ENCODE data around the gene RNASE12. TPM values are rescaled to one million over a fixed set of nuclear protein-coding genes. Genes with fewer than 3 reads are reported as not detected.
"Not testable (repeated sequence)": the region's sequence is repeated elsewhere in the genome, so short reads cannot be mapped to it uniquely, and the experiment has no call there.

The RNASE12 gene
- total RNA-seq, 1 donor from 2014 or later: not detected

GRCh38 chr14:20623798-20624197 is 32.6 kb upstream of the RNASE12 start:
- no peaks in the 10 kb centered on the region for H3K9me3 Mint-ChIP-seq
- H3K4me3 Mint-ChIP-seq: peak overlapping the region; percentile 67
- H3K36me3 Mint-ChIP-seq: peaks cover 3% of the 10 kb centered on the region
- peak; percentile 25 for DNase-seq (ENCODE audit: extremely low spot score, unreplicated experiment)
- peaks cover 27% of the 10 kb centered on the region for H3K4me1 Mint-ChIP-seq (ENCODE audit: unreplicated experiment)
- H3K27ac Mint-ChIP-seq: peak overlapping the region; percentile 97
- no peak for TF ChIP-seq CTCF (conservative IDR thresholded peaks at IDR 0.05)
- H3K27me3 Mint-ChIP-seq: peaks cover 78% of the 10 kb centered on the region

GRCh38 chr14:20622816-20623291 is 31.7 kb upstream of the RNASE12 start:
- no peak for TF ChIP-seq CTCF (conservative IDR thresholded peaks at IDR 0.05)
- DNase-seq (ENCODE audit: extremely low spot score, unreplicated experiment): peak; percentile 62
- Mint-ChIP-seq H3K9me3 (no peaks in the 10 kb centered on the region), H3K27me3 (peaks cover 73% of the 10 kb centered on the region), H3K36me3 (no peaks in the 10 kb centered on the region), H3K27ac (no peak overlapping the region), H3K4me1 (ENCODE audit: unreplicated experiment) (peaks cover 17% of the 10 kb centered on the region), H3K4me3 (peak overlapping the region; percentile 65)

- no peaks in the 10 kb centered on the region for H3K36me3 Mint-ChIP-seq
- no peak for DNase-seq (ENCODE audit: extremely low spot score, unreplicated experiment)
Observed at GRCh38 chr14:20620798-20621478, 29.8 kb upstream of the RNASE12 start.

GRCh38 chr14:20619688-20620087 is 28.5 kb upstream of the RNASE12 start:
- not testable (repeated sequence) for DNase-seq (ENCODE audit: extremely low spot score, unreplicated experiment); H3K9me3 Mint-ChIP-seq; H3K27ac Mint-ChIP-seq; H3K4me3 Mint-ChIP-seq; H3K4me1 Mint-ChIP-seq (ENCODE audit: unreplicated experiment); H3K36me3 Mint-ChIP-seq
- peaks cover 41% of the 10 kb centered on the region for H3K27me3 Mint-ChIP-seq

More at GRCh38 chr14:20620798-20621478, 29.8 kb upstream of the RNASE12 start:
- H3K9me3 Mint-ChIP-seq: no peaks in the 10 kb centered on the region
- H3K27me3 Mint-ChIP-seq: peaks cover 53% of the 10 kb centered on the region
- no peak for TF ChIP-seq CTCF (conservative IDR thresholded peaks at IDR 0.05)
- no peak overlapping the region for H3K4me3 Mint-ChIP-seq
- no peak overlapping the region for H3K27ac Mint-ChIP-seq
- peaks cover 12% of the 10 kb centered on the region for H3K4me1 Mint-ChIP-seq (ENCODE audit: unreplicated experiment)

- TF ChIP-seq CTCF (conservative IDR thresholded peaks at IDR 0.05): no peak
- Mint-ChIP-seq H3K27me3 (peaks cover 28% of the 10 kb centered on the region), H3K4me3 (no peak overlapping the region), H3K27ac (no peak overlapping the region), H3K36me3 (no peaks in the 10 kb centered on the region), H3K9me3 (no peaks in the 10 kb centered on the region), H3K4me1 (ENCODE audit: unreplicated experiment) (peaks cover 5% of the 10 kb centered on the region)
- DNase-seq (ENCODE audit: extremely low spot score, unreplicated experiment): no peak
Observed at GRCh38 chr14:20618271-20618749, 27.1 kb upstream of the RNASE12 start.

- no peaks in the 10 kb centered on the region for H3K36me3 Mint-ChIP-seq
Observed at GRCh38 chr14:20617138-20618003, 26.2 kb upstream of the RNASE12 start.

More at GRCh38 chr14:20617138-20618003, 26.2 kb upstream of the RNASE12 start:
- H3K4me3 Mint-ChIP-seq: no peak overlapping the region
- no peak for TF ChIP-seq CTCF (conservative IDR thresholded peaks at IDR 0.05)
- no peak for DNase-seq (ENCODE audit: extremely low spot score, unreplicated experiment)
- peaks cover 5% of the 10 kb centered on the region for H3K4me1 Mint-ChIP-seq (ENCODE audit: unreplicated experiment)
- peaks cover 19% of the 10 kb centered on the region for H3K27me3 Mint-ChIP-seq
- H3K9me3 Mint-ChIP-seq: no peaks in the 10 kb centered on the region
- H3K27ac Mint-ChIP-seq: no peak overlapping the region
